ENCODE data around the gene PPP2R2D. TPM values are rescaled to one million over a fixed set of nuclear protein-coding genes. Genes with fewer than 3 reads are reported as not detected.

Gene PPP2R2D
- total RNA-seq, 1 experiment from 2014 or later: 35.1 TPM

GRCh38 chr10:132006966-132007365 lies 106.2 kb downstream of the PPP2R2D start:
- peaks cover 12 to 13% of the 10 kb centered on the region in 2 experiments for H3K9me3 Mint-ChIP-seq
- Histone ChIP-seq H3K79me1 (ENCODE audit: insufficient read depth, low read depth, low read length, poor library complexity, severe bottlenecking) (no peaks in the 10 kb centered on the region), H4K20me1 (ENCODE audit: control insufficient read depth, insufficient read depth, insufficient read length) (no peaks in the 10 kb centered on the region), H3K23ac (ENCODE audit: insufficient read length, low read depth, low read length) (no peak overlapping the region), H2BK5ac (ENCODE audit: insufficient read length, low read length) (no peak overlapping the region), H3T11ph (ENCODE audit: low read length) (no peak overlapping the region), H3K56ac (ENCODE audit: insufficient read length, low read depth, low read length) (no peak overlapping the region), H3K9ac (ENCODE audit: extremely low read depth, insufficient read length, low read length) (no peak overlapping the region), H2BK15ac (ENCODE audit: low read depth, low read length) (no peak overlapping the region), H3K27ac (ENCODE audit: insufficient read length, low read depth, low read length) (no peak overlapping the region), H2BK12ac (ENCODE audit: insufficient read length, low read depth, low read length) (no peak overlapping the region), H2BK120ac (ENCODE audit: low read depth, low read length, poor library complexity, severe bottlenecking) (no peak overlapping the region), H3K23me2 (ENCODE audit: insufficient read length, low read depth, low read length, poor library complexity, severe bottlenecking) (no peaks in the 10 kb centered on the region), H3K4ac (ENCODE audit: low read depth, low read length) (no peak overlapping the region), H3K14ac (ENCODE audit: insufficient read depth, low read length) (no peak overlapping the region), H3K4me2 (ENCODE audit: insufficient read depth, insufficient read length, low read length) (peak overlapping the region; percentile 19), H3K27me3 (ENCODE audit: insufficient read depth, low read length) (no peaks in the 10 kb centered on the region), H3K18ac (ENCODE audit: insufficient read length, low read depth, low read length) (no peak overlapping the region), H4K8ac (replicated peaks; ENCODE audit: insufficient read length, low read depth, low read length) (no peak overlapping the region), H2AFZ (ENCODE audit: low read length) (no peak overlapping the region), H2AK5ac (ENCODE audit: insufficient read length, low read length) (no peak overlapping the region), H4K91ac (ENCODE audit: insufficient read length, low read depth, low read length) (no peak overlapping the region), H3K4me1 (ENCODE audit: insufficient read depth, low read length) (peaks cover 10% of the 10 kb centered on the region; the same call in 1 of the 2 replicates), H2BK20ac (ENCODE audit: low read depth, low read length, poor library complexity, severe bottlenecking) (no peak overlapping the region), H3K9me3 (ENCODE audit: control insufficient read depth, low read depth, low read length) (no peaks in the 10 kb centered on the region), H3K79me2 (ENCODE audit: insufficient read depth, low read length) (no peaks in the 10 kb centered on the region), H4K5ac (ENCODE audit: insufficient read length, low read depth, low read length) (no peak overlapping the region)
- H3K27ac Mint-ChIP-seq: peak overlapping the region; percentile 1 to 85 (median 62); a peak in 4 of 7 replicates
- H3K4me3 Mint-ChIP-seq: peak overlapping the region in 1 of 2 experiments; percentile 12; a peak in 1 of 5 replicates
- H3K27me3 Mint-ChIP-seq (ENCODE audit: low read depth): peaks cover 4% of the 10 kb centered on the region; the same call in 1 of the 2 replicates
- peaks cover 79 to 85% of the 10 kb centered on the region in 2 experiments for H3K4me1 Mint-ChIP-seq
- peaks cover 7 to 13% (median 11%) of the 10 kb centered on the region in 3 experiments; a peak in 6 of 7 replicates for H3K36me3 Mint-ChIP-seq (ENCODE audit: insufficient read depth in 1 of 3, low read depth in 3 of 3)
- whole genome bisulfite sequencing (ENCODE audit: extremely low coverage, insufficient read length, low lambda C conversion rate): no CpG with 5 or more reads among the region's 4 CpGs
- TF ChIP-seq CTCF (conservative IDR thresholded peaks at IDR 0.05): no peak
- DNase-seq: peak; percentile 69
